IMR-90 (cell line): ENCODE results near the gene BICD2. TPM values are rescaled to one million over a fixed set of nuclear protein-coding genes. Genes with fewer than 3 reads are reported as not detected.

Source experiments
- ATAC-seq: fragments of 200-7000 bp; cut with Tn5 transposase; 2 replicates; pipeline ENCODE4 v1.9.1; 2020; ENCODE audit warnings: low read depth, mild to moderate bottlenecking, moderate library complexity
- BruUV-seq: library from RNA; stranded (reverse); fragments of 400-500 nt; replicated peaks from 2 replicates; lab custom pipeline; 2021; lab: Mats Ljungman, UMichigan
- CTCF ChIA-PET: fragments of 300-600 bp; formaldehyde crosslinking; extraction: SDS; loops from one replicate; lab custom pipeline; 2021; ENCODE audit warnings: antibody characterized with exemption; lab: Yijun Ruan, JAX
- POLR2A ChIA-PET: fragments of 300-600 bp; sonication (Branson Sonifier 250); formaldehyde crosslinking; loops from one replicate; lab custom pipeline; 2022; ENCODE audit warnings: antibody characterized with exemption; ENCODE audit not compliant: unreplicated experiment; lab: Charles Lee
- DNase-seq: peaks from one replicate; pipeline ENCODE4 v3.0.0; 2013
- H2AFZ ChIP-seq: replicated peaks from 2 replicates; pipeline ENCODE3; 2013; ENCODE audit warnings: low read length, mild to moderate bottlenecking; ENCODE audit not compliant: poor library complexity
- H2AK5ac ChIP-seq: 2 replicates; pipeline ENCODE4 v1.6.1; 2013; ENCODE audit warnings: low read depth, low read length, inconsistent platforms
- H2AK9ac ChIP-seq: replicated peaks from 2 replicates; pipeline ENCODE3; 2013; ENCODE audit warnings: mild to moderate bottlenecking, low read depth, low read length, moderate library complexity; ENCODE audit not compliant: poor library complexity
- H2BK120ac ChIP-seq: 2 replicates; pipeline ENCODE4 v1.6.1; 2013; ENCODE audit warnings: low read depth, low read length, inconsistent platforms
- H2BK15ac ChIP-seq: 3 replicates; pipeline ENCODE4 v1.6.1; 2013; ENCODE audit warnings: low read depth, low read length, inconsistent platforms
- H2BK20ac ChIP-seq: 2 replicates; pipeline ENCODE4 v1.6.1; 2013; ENCODE audit warnings: low read depth, mild to moderate bottlenecking, inconsistent platforms, low read length, moderate library complexity
- H2BK5ac ChIP-seq: 2 replicates; pipeline ENCODE4 v1.6.1; 2013; ENCODE audit warnings: mild to moderate bottlenecking, low read depth, low read length, inconsistent platforms; ENCODE audit not compliant: poor library complexity, severe bottlenecking
- H3K14ac ChIP-seq: replicated peaks from 2 replicates; pipeline ENCODE4 v1.6.1; 2013; ENCODE audit warnings: low read depth, low read length, inconsistent platforms
- H3K18ac ChIP-seq: 2 replicates; pipeline ENCODE4 v1.6.1; 2013; ENCODE audit warnings: low read depth, low read length, control low read depth
- H3K23ac ChIP-seq: 2 replicates; pipeline ENCODE4 v1.6.1; 2013; ENCODE audit warnings: low read depth, low read length, inconsistent platforms
- H3K27ac ChIP-seq: 2 replicates; pipeline ENCODE4 v1.5.1; 2013; ENCODE audit warnings: mild to moderate bottlenecking, control low read depth, low read length; ENCODE audit not compliant: insufficient read depth
- H3K27me3 ChIP-seq: 2 replicates; pipeline ENCODE4 v1.6.1; 2013; ENCODE audit warnings: low read length; ENCODE audit not compliant: control insufficient read depth, insufficient read depth
- H3K36me3 ChIP-seq: 2 replicates; pipeline ENCODE4 v1.6.1; 2013; ENCODE audit warnings: low read length, mixed read lengths; ENCODE audit not compliant: control insufficient read depth, insufficient read depth
- H3K4ac ChIP-seq: 2 replicates; pipeline ENCODE4 v1.6.1; 2013; ENCODE audit warnings: low read depth, low read length, inconsistent platforms
- H3K4me1 ChIP-seq: 2 replicates; pipeline ENCODE4 v1.6.1; 2013; ENCODE audit warnings: low read length, mixed read lengths; ENCODE audit not compliant: control insufficient read depth, insufficient read depth
- H3K4me2 ChIP-seq: 2 replicates; pipeline ENCODE4 v1.6.1; 2013; ENCODE audit warnings: low read depth, mild to moderate bottlenecking, control low read depth, low read length, moderate library complexity
- H3K4me3 ChIP-seq: 2 replicates; pipeline ENCODE4 v1.5.1; 2013; ENCODE audit warnings: low read depth, mild to moderate bottlenecking, control low read depth, low read length, moderate library complexity; ENCODE audit not compliant: insufficient read depth
- H3K56ac ChIP-seq: 2 replicates; pipeline ENCODE4 v1.6.1; 2013; ENCODE audit warnings: low read length, inconsistent platforms; ENCODE audit not compliant: insufficient read depth; ENCODE audit errors: extremely low read depth
- H3K79me1 ChIP-seq, 2 experiments: 2 replicates each; pipeline ENCODE4 v1.6.1; 2013; ENCODE audit warnings: low read length in 2 of 2, inconsistent platforms in 1 of 2, low read depth in 1 of 2
- H3K9ac ChIP-seq: 2 replicates; pipeline ENCODE4 v1.6.1; 2013; ENCODE audit warnings: low read depth, low read length, control low read depth
- H3K9me1 ChIP-seq: 2 replicates; pipeline ENCODE4 v1.6.1; 2013; ENCODE audit warnings: low read length, inconsistent platforms; ENCODE audit not compliant: insufficient read depth
- H3K9me3 ChIP-seq: 2 replicates; pipeline ENCODE4 v1.6.1; 2013; ENCODE audit warnings: low read length; ENCODE audit not compliant: control insufficient read depth, insufficient read depth
- H4K20me1 ChIP-seq: 2 replicates; pipeline ENCODE4 v1.6.1; 2013; ENCODE audit warnings: low read length, inconsistent platforms; ENCODE audit not compliant: insufficient read depth
- H4K5ac ChIP-seq: 2 replicates; pipeline ENCODE4 v1.6.1; 2013; ENCODE audit warnings: mild to moderate bottlenecking, low read depth, low read length, control low read depth
- H4K8ac ChIP-seq, 2 experiments: 2 replicates each; pipeline ENCODE4 v1.6.1; 2013; ENCODE audit warnings: low read depth in 2 of 2, low read length in 2 of 2, control low read depth in 1 of 2, inconsistent platforms in 1 of 2
- H4K91ac ChIP-seq: 2 replicates; pipeline ENCODE4 v1.6.1; 2013; ENCODE audit warnings: low read depth, low read length, inconsistent platforms; ENCODE audit not compliant: insufficient read depth
- FOS ChIP-seq: fragments of 150-350 bp; IDR thresholded peaks from 2 replicates; pipeline ENCODE4 v1.6.1; 2016; ENCODE audit warnings: low read depth, low read length
- WGBS, 2 experiments: methylation state at CpG; one replicate each; pipeline versions ENCODE4 v1.1.5 to v1.1.7; 2013; ENCODE audit warnings: missing lambda C conversion rate in 2 of 2; ENCODE audit not compliant: insufficient read length in 1 of 2; ENCODE audit errors: extremely low coverage in 2 of 2; 5-methylcytosine and 5-hydroxymethylcytosine counted together
- dilution Hi-C: fragments of 300-500 bp; cut with HindIII; formaldehyde crosslinking; loops from one replicate; pipeline ENCODE4 v1.14.3; 2018; ENCODE audit warnings: low sequenced_read_pairs; ENCODE audit not compliant: unreplicated experiment
- in situ Hi-C: fragments of 300-500 bp; cut with MboI; formaldehyde crosslinking; loops from 3 replicates; pipeline ENCODE4 v1.14.3; 2019; ENCODE audit warnings: low sequenced_read_pairs, inconsistent platforms, mixed read lengths
- intact Hi-C: fragments of 100-400 bp; cut with micrococcal nuclease; formaldehyde crosslinking; loops from 2 replicates; pipeline ENCODE4 v1.10.0; 2022
- polyA plus RNA-seq, 3 experiments: library from polyadenylated mRNA; depleted of rRNA; stranded (reverse); fragments of >200 nt; gene quantifications; 2 replicates each; pipeline ENCODE4 v1.2.3, GENCODE V29; 2012; ENCODE audit warnings: low replicate concordance in 1 of 3
- total RNA-seq: library from RNA; depleted of rRNA; stranded (reverse); fragments of >200 nt; gene quantifications from 2 replicates; pipeline ENCODE4 v1.2.3, GENCODE V29; 2012

The BICD2 gene
- total and polyA plus RNA-seq, 2 of the 4 experiments (the other 2 are of a cell fraction): 21.5 to 35.7 TPM

- intact Hi-C loops: loop anchor here (5.0 kb wide), 1 partner anchor 35 kb away; the partner anchor contains the start of gene BICD2
Observed at GRCh38 chr9:92726971-92727715, 37.5 kb downstream of the BICD2 start.

More at GRCh38 chr9:92726971-92727715, 37.5 kb downstream of the BICD2 start:
- no peak overlapping the region for H4K91ac ChIP-seq
- no peak overlapping the region for H3K23ac ChIP-seq
- no peaks in the 10 kb centered on the region for H3K9me3 ChIP-seq
- peaks cover 47 to 97% of the 10 kb centered on the region in 2 experiments for H3K79me1 ChIP-seq
- H3K9ac ChIP-seq: no peak overlapping the region
- peaks cover 28% of the 10 kb centered on the region for H3K36me3 ChIP-seq
- H2BK120ac ChIP-seq: no peak overlapping the region
- TF ChIP-seq FOS: no peak
- no peak overlapping the region for H3K4me3 ChIP-seq
- H2BK5ac ChIP-seq: no peak overlapping the region
- CTCF ChIA-PET: no interaction called here
- no peak overlapping the region for H3K4me2 ChIP-seq
- H4K8ac ChIP-seq: no peak overlapping the region
- H4K5ac ChIP-seq: no peak overlapping the region
- no peak overlapping the region for H2AK5ac ChIP-seq
- peaks cover 3% of the 10 kb centered on the region; the same call in 1 of the 2 replicates for H3K4me1 ChIP-seq
- no TSS peak for BruUV-seq
- dilution Hi-C loops: no loop called here
- H3K18ac ChIP-seq: no peak overlapping the region
- peaks cover 67% of the 10 kb centered on the region for H4K20me1 ChIP-seq
- H2BK15ac ChIP-seq: no peak overlapping the region
- DNase-seq (peak; percentile 56), ATAC-seq (peak; percentile 60)
- POLR2A ChIA-PET: no interaction called here
- no peak overlapping the region for H3K27ac ChIP-seq
- H3K56ac ChIP-seq: no peak overlapping the region
- H3K14ac ChIP-seq: no peak overlapping the region
- no peak overlapping the region for H3K4ac ChIP-seq
- in situ Hi-C loops: no loop called here
- WGBS, 2 experiments: 59% methylated on average over 6 of the region's 13 CpGs; no CpG with 5 or more reads in 1 of the 2 experiments
- no peaks in the 10 kb centered on the region for H3K27me3 ChIP-seq
- H2AK9ac ChIP-seq: peak overlapping the region; percentile 52
- H2AFZ ChIP-seq: no peak overlapping the region
- H2BK20ac ChIP-seq: no peak overlapping the region
- H3K9me1 ChIP-seq: peaks cover 33% of the 10 kb centered on the region
